ENCODE data around the gene LRIT3.

Gene LRIT3

GRCh38 chr4:109847896-109848442, at the start of gene LRIT3:
Gene LRIT3, plus strand, starts transcription at chr4:109848107. Its CDS starts 95 bp downstream, at chr4:109848202.
- no peak within 1 kb of the TSS for H3K4me3 ChIP-seq (ENCODE audit: low read depth, low read length)
- no peak for DNase-seq (ENCODE audit: low read depth)
- TF ChIP-seq, protein P1, sequence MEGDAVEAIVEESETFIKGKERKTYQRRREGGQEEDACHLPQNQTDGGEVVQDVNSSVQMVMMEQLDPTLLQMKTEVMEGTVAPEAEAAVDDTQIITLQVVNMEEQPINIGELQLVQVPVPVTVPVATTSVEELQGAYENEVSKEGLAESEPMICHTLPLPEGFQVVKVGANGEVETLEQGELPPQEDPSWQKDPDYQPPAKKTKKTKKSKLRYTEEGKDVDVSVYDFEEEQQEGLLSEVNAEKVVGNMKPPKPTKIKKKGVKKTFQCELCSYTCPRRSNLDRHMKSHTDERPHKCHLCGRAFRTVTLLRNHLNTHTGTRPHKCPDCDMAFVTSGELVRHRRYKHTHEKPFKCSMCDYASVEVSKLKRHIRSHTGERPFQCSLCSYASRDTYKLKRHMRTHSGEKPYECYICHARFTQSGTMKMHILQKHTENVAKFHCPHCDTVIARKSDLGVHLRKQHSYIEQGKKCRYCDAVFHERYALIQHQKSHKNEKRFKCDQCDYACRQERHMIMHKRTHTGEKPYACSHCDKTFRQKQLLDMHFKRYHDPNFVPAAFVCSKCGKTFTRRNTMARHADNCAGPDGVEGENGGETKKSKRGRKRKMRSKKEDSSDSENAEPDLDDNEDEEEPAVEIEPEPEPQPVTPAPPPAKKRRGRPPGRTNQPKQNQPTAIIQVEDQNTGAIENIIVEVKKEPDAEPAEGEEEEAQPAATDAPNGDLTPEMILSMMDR (IDR thresholded peaks at IDR 0.05; ENCODE audit: insufficient read depth, low read depth, low read length, missing control alignments) = no peak

GRCh38 chr4:109798866-109799265, 49.0 kb upstream of the LRIT3 start:
- TF ChIP-seq, protein P1 (IDR thresholded peaks at IDR 0.05; ENCODE audit: insufficient read depth, low read depth, low read length, missing control alignments) = no peak
- no peak for DNase-seq (ENCODE audit: low read depth)

DNA sequence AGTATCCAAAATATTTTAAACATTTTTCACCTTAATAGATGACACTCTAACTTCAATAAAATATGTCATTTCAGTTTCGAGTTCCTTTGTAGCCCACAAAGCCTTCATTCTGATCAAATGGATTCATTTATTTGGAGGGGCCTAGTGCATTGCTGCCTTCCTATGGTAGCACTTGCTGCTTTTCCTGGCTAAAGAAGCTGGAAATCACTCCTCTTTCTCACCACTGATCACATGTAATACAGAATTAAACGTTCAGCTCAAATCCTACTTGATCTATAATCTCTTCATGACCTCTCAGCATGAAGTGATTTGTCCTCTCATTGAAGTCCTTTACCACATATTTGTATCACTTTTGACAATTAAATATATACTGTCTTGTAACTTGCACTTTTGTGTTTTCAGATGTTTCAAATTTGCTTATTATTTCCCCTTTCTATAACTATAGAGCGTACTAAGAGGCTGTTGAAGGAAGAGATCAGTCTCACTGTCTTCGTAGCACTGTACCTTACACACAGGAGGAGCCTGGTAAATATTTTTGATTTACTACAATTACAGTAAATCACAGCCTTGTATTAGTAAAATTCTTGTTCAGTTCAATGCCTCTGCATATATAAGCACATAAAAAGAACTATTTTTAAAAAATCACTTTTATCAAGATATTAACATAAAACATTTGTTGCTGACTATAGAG, 46.7 kb upstream of the LRIT3 start:
- DNase-seq (ENCODE audit: low read depth) = no peak
- TF ChIP-seq, protein P1 (IDR thresholded peaks at IDR 0.05; ENCODE audit: insufficient read depth, low read depth, low read length, missing control alignments) = no peak
- H3K4me3 ChIP-seq (ENCODE audit: low read depth, low read length) = no peak overlapping the region

More at GRCh38 chr4:109798866-109799265, 49.0 kb upstream of the LRIT3 start:
- H3K4me3 ChIP-seq (ENCODE audit: low read depth, low read length) = no peak overlapping the region

GRCh38 chr4:109801895-109802319, 46.0 kb upstream of the LRIT3 start, which contains the start of gene CFI:
Gene CFI, minus strand, starts transcription at chr4:109801999. Its CDS starts 28 bp downstream, at chr4:109801971.
- no peak for DNase-seq (ENCODE audit: low read depth)
- H3K4me3 ChIP-seq (ENCODE audit: low read depth, low read length) = no peak within 1 kb of the TSS
- TF ChIP-seq, protein P1 (IDR thresholded peaks at IDR 0.05; ENCODE audit: insufficient read depth, low read depth, low read length, missing control alignments) = no peak

DNA sequence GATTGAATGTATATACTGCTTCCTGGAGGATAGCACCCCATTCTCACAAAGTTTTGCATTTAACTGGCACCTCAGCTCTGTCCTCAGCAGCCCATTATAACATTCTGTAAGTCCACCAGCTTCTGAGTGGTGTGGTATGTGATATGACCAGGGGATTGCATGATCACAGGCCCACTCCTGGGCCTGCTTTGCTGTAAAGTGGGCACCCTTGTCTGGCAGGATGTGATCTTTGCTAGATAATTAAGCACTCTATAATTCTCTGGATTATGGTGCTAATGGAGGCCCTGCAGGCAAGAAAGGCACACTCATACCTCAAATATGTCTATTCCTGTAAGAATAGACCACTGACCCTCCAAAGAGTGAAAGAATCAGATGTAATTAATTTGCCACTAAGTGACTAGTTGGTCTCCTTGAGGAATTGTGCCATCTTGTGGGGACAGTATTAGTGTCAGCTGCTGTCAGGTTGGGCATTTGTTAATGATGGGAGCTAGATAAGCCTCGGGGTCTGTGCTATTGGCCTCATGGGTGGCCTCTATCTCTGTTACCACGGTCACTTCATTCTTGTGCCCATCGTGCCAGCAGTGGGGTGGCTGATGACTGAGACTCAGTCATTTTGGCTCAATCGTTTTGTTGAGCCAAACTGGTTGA, 43.9 kb upstream of the LRIT3 start:
- TF ChIP-seq, protein P1 (IDR thresholded peaks at IDR 0.05; ENCODE audit: insufficient read depth, low read depth, low read length, missing control alignments) = peak; percentile 51
- H3K4me3 ChIP-seq (ENCODE audit: low read depth, low read length) = no peak overlapping the region
- DNase-seq (ENCODE audit: low read depth) = peak; percentile 66

- TF ChIP-seq, protein P1 (IDR thresholded peaks at IDR 0.05; ENCODE audit: insufficient read depth, low read depth, low read length, missing control alignments) = no peak
- no peak for DNase-seq (ENCODE audit: low read depth)
- H3K4me3 ChIP-seq (ENCODE audit: low read depth, low read length) = no peak overlapping the region
Observed at GRCh38 chr4:109809655-109810054, 38.3 kb upstream of the LRIT3 start.
